HEK293 (cell line): ENCODE measurements around the gene SLC39A11.

ENCODE experiments used
- CTCF ChIA-PET: fragments of 350-600 bp; formaldehyde crosslinking; extraction: SDS; loops from one replicate; lab custom pipeline; 2021; ENCODE audit warnings: antibody characterized with exemption; lab: Yijun Ruan, JAX
- POLR2A ChIA-PET: fragments of 300-600 bp; formaldehyde crosslinking; extraction: SDS; loops from one replicate; lab custom pipeline; 2020; ENCODE audit warnings: antibody characterized with exemption, inconsistent platforms; lab: Yijun Ruan, JAX
- H3K27ac ChIP-seq: fragments of 200-500 bp; sonication (Bioruptor generic); 2 replicates; pipeline ENCODE4 v1.5.1; 2014; ENCODE audit warnings: low read depth, low read length, control low read depth, inconsistent platforms; ENCODE audit errors: extremely low read depth
- H3K36me3 ChIP-seq, 2 experiments: fragments of 200-500 bp in 1 of 2; sonication (Bioruptor generic) in 1 of 2; 1 replicate in 1 of 2; 2 replicates in 1 of 2; pipeline ENCODE4 v1.5.1; 2014 to 2017; ENCODE audit warnings: inconsistent platforms in 2 of 2, low read length in 2 of 2; ENCODE audit not compliant: control insufficient read depth in 2 of 2, insufficient read depth in 1 of 2
- H3K4me1 ChIP-seq: fragments of 200-500 bp; sonication (Bioruptor generic); 2 replicates; pipeline ENCODE4 v1.5.1; 2014; ENCODE audit warnings: mild to moderate bottlenecking, low read length, inconsistent platforms; ENCODE audit not compliant: control insufficient read depth, insufficient read depth
- H3K4me3 ChIP-seq: 2 replicates; pipeline ENCODE4 v1.5.1; 2011; ENCODE audit warnings: low read depth, mild to moderate bottlenecking, control low read depth, low read length, moderate library complexity
- H3K9me3 ChIP-seq: fragments of 200-500 bp; sonication (Bioruptor generic); 2 replicates; pipeline ENCODE4 v1.5.1; 2014; ENCODE audit warnings: low read depth, low read length, inconsistent platforms; ENCODE audit not compliant: control insufficient read depth, insufficient read depth
- BCL11A ChIP-seq: fragments of 450-650 bp; formaldehyde crosslinking; IDR thresholded peaks from 2 replicates; pipeline ENCODE4 v1.5.1; 2016; ENCODE audit warnings: low read depth, missing biosample characterization, missing genetic modification characterization
- RBAK ChIP-seq: fragments of 450-650 bp; formaldehyde crosslinking; IDR thresholded peaks from 2 replicates; pipeline ENCODE4 v1.5.1; 2016; ENCODE audit warnings: missing biosample characterization, missing genetic modification characterization
- SP3 ChIP-seq: fragments of 450-650 bp; formaldehyde crosslinking; IDR thresholded peaks from 2 replicates; pipeline ENCODE4 v1.5.1; 2016; ENCODE audit warnings: missing biosample characterization, missing genetic modification characterization
- TRIM28 ChIP-seq: IDR thresholded peaks from 2 replicates; pipeline ENCODE4 v1.6.1; 2011; ENCODE audit warnings: low read length, control low read depth, borderline replicate concordance
- ZNF10 ChIP-seq: fragments of 450-650 bp; formaldehyde crosslinking; IDR thresholded peaks from 2 replicates; pipeline ENCODE4 v1.5.1; 2017; ENCODE audit warnings: missing biosample characterization, missing genetic modification characterization
- ZNF114 ChIP-seq: fragments of 450-650 bp; formaldehyde crosslinking; IDR thresholded peaks from 2 replicates; pipeline ENCODE4 v1.5.0; 2017; ENCODE audit warnings: missing biosample characterization, missing genetic modification characterization
- ZNF146 ChIP-seq: fragments of 450-650 bp; formaldehyde crosslinking; IDR thresholded peaks from 2 replicates; pipeline ENCODE4 v1.5.1; 2016; ENCODE audit warnings: missing biosample characterization, missing genetic modification characterization
- ZNF223 ChIP-seq: fragments of 450-650 bp; formaldehyde crosslinking; IDR thresholded peaks from 2 replicates; pipeline ENCODE4 v1.5.1; 2016; ENCODE audit warnings: missing biosample characterization, missing genetic modification characterization
- ZNF266 ChIP-seq: fragments of 450-650 bp; formaldehyde crosslinking; IDR thresholded peaks from 2 replicates; pipeline ENCODE4 v1.5.1; 2016; ENCODE audit warnings: missing biosample characterization, missing genetic modification characterization, low read depth
- ZNF404 ChIP-seq: fragments of 450-650 bp; formaldehyde crosslinking; IDR thresholded peaks from 2 replicates; pipeline ENCODE4 v1.5.1; 2017; ENCODE audit warnings: missing biosample characterization, missing genetic modification characterization
- ZNF426 ChIP-seq: fragments of 450-650 bp; formaldehyde crosslinking; IDR thresholded peaks from 2 replicates; pipeline ENCODE4 v1.5.1; 2017; ENCODE audit warnings: missing biosample characterization, missing genetic modification characterization, mild to moderate bottlenecking, inconsistent platforms, moderate library complexity
- ZNF501 ChIP-seq: fragments of 450-650 bp; formaldehyde crosslinking; IDR thresholded peaks from 2 replicates; pipeline ENCODE4 v1.5.1; 2016; ENCODE audit warnings: missing biosample characterization, missing genetic modification characterization
- ZNF529 ChIP-seq: fragments of 450-650 bp; formaldehyde crosslinking; IDR thresholded peaks from 2 replicates; pipeline ENCODE4 v1.5.1; 2017; ENCODE audit warnings: missing genetic modification characterization, missing biosample characterization; ENCODE audit not compliant: insufficient replicate concordance
- ZNF555 ChIP-seq: fragments of 450-650 bp; formaldehyde crosslinking; conservative IDR thresholded peaks from 2 replicates; pipeline ENCODE4 v1.5.1; 2017; ENCODE audit warnings: missing biosample characterization, mild to moderate bottlenecking, missing genetic modification characterization, inconsistent platforms
- ZNF658 ChIP-seq: fragments of 450-650 bp; formaldehyde crosslinking; IDR thresholded peaks from 2 replicates; pipeline ENCODE4; 2016; ENCODE audit warnings: missing biosample characterization, missing genetic modification characterization
- ZNF660 ChIP-seq: fragments of 450-650 bp; IDR thresholded peaks from 2 replicates; pipeline ENCODE4 v1.5.1; 2018; ENCODE audit warnings: missing biosample characterization, mild to moderate bottlenecking, missing genetic modification characterization
- ZSCAN30 ChIP-seq: fragments of 450-650 bp; IDR thresholded peaks from 2 replicates; pipeline ENCODE4 v1.5.1; 2018; ENCODE audit warnings: missing biosample characterization, mild to moderate bottlenecking, missing genetic modification characterization, moderate library complexity
- TF ChIP-seq, protein P1 (sequence below): fragments of 450-650 bp; formaldehyde crosslinking; IDR thresholded peaks from 2 replicates; pipeline ENCODE4 v1.5.1; 2016; ENCODE audit warnings: missing biosample characterization, missing genetic modification characterization
- TF ChIP-seq, protein P2 (sequence below): fragments of 450-650 bp; formaldehyde crosslinking; IDR thresholded peaks from 2 replicates; pipeline ENCODE4 v1.5.1; 2016; ENCODE audit warnings: missing biosample characterization, missing genetic modification characterization
- TF ChIP-seq, protein P3 (sequence below): fragments of 450-650 bp; formaldehyde crosslinking; IDR thresholded peaks from 2 replicates; pipeline ENCODE4 v1.5.1; 2016; ENCODE audit warnings: missing biosample characterization, missing genetic modification characterization
- TF ChIP-seq, protein P4 (sequence below): fragments of 450-650 bp; formaldehyde crosslinking; IDR thresholded peaks from 2 replicates; pipeline ENCODE4 v1.5.0; 2017; ENCODE audit warnings: missing biosample characterization, missing genetic modification characterization, borderline replicate concordance

Gene SLC39A11

DNA sequence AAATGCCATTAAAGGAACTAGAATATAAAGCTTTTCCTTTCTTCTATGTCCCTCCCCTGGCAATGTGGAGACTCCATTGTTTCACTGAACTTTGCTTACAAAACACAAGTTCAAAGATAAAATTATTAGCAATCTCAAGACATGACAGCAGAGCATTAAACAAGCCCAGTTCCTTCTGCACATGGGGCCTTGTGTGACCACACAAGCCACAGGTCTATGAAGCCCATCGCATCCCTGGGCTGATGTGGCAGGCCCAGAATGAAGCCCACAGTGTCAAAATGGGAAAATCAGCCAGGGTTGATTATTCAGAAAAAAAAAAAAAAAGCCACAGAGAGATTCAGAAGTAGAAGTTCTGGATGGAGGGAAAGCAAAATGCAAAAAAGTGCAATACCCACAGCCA is 12.9 kb upstream of the SLC39A11 start:
- Histone ChIP-seq H3K36me3 (no peaks in the 10 kb centered on the region), H3K27ac (no peak overlapping the region), H3K4me1 (no peaks in the 10 kb centered on the region), H3K4me3 (no peak overlapping the region), H3K9me3 (no peaks in the 10 kb centered on the region)
- no peak for TF ChIP-seq ZNF146
- TF ChIP-seq ZNF555 (tag by site-specific recombination), result no peak
- no peak for TF ChIP-seq ZNF426 (tag by site-specific recombination)
- TF ChIP-seq, protein P1, sequence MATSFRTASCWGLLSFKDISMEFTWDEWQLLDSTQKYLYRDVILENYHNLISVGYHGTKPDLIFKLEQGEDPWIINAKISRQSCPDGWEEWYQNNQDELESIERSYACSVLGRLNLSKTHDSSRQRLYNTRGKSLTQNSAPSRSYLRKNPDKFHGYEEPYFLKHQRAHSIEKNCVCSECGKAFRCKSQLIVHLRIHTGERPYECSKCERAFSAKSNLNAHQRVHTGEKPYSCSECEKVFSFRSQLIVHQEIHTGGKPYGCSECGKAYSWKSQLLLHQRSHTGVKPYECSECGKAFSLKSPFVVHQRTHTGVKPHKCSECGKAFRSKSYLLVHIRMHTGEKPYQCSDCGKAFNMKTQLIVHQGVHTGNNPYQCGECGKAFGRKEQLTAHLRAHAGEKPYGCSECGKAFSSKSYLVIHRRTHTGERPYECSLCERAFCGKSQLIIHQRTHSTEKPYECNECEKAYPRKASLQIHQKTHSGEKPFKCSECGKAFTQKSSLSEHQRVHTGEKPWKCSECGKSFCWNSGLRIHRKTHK (tag by site-specific recombination), result no peak
- TF ChIP-seq, protein P2, sequence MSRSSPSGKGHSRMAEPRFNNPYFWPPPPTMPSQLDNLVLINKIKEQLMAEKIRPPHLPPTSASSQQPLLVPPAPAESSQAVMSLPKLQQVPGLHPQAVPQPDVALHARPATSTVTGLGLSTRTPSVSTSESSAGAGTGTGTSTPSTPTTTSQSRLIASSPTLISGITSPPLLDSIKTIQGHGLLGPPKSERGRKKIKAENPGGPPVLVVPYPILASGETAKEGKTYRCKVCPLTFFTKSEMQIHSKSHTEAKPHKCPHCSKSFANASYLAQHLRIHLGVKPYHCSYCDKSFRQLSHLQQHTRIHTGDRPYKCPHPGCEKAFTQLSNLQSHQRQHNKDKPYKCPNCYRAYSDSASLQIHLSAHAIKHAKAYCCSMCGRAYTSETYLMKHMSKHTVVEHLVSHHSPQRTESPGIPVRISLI (tag by site-specific recombination), result no peak
- TF ChIP-seq ZNF404 (tag by site-specific recombination), result no peak
- TF ChIP-seq TRIM28, result no peak
- TF ChIP-seq ZNF658 (tag by site-specific recombination), result no peak
- TF ChIP-seq, protein P3, sequence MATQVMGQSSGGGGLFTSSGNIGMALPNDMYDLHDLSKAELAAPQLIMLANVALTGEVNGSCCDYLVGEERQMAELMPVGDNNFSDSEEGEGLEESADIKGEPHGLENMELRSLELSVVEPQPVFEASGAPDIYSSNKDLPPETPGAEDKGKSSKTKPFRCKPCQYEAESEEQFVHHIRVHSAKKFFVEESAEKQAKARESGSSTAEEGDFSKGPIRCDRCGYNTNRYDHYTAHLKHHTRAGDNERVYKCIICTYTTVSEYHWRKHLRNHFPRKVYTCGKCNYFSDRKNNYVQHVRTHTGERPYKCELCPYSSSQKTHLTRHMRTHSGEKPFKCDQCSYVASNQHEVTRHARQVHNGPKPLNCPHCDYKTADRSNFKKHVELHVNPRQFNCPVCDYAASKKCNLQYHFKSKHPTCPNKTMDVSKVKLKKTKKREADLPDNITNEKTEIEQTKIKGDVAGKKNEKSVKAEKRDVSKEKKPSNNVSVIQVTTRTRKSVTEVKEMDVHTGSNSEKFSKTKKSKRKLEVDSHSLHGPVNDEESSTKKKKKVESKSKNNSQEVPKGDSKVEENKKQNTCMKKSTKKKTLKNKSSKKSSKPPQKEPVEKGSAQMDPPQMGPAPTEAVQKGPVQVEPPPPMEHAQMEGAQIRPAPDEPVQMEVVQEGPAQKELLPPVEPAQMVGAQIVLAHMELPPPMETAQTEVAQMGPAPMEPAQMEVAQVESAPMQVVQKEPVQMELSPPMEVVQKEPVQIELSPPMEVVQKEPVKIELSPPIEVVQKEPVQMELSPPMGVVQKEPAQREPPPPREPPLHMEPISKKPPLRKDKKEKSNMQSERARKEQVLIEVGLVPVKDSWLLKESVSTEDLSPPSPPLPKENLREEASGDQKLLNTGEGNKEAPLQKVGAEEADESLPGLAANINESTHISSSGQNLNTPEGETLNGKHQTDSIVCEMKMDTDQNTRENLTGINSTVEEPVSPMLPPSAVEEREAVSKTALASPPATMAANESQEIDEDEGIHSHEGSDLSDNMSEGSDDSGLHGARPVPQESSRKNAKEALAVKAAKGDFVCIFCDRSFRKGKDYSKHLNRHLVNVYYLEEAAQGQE (tag by site-specific recombination), result no peak
- CTCF ChIA-PET, result no interaction called here
- POLR2A ChIA-PET, result no interaction called here

DNA sequence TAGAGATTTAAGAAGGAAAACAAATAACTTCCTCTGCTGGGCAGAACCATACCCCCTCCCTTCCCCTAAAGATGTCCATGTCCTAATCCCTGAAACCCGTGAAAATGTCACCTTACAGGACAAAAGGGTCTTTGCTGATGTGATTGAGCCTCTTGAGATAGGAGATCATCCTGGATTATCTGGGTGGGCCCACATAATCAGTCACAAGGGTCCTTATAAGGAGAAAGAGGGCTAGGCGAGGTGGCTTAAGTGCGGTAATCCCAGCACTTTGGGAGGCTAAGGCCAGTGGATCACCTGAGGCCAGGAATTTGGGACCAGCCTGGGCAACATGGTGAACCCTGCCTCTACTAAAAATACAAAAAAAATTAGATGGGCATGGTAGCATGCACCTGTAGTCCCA is 12.0 kb upstream of the SLC39A11 start:
- TF ChIP-seq SP3 (tag by site-specific recombination), result no peak
- no peak for TF ChIP-seq ZNF660
- TF ChIP-seq, protein P4, sequence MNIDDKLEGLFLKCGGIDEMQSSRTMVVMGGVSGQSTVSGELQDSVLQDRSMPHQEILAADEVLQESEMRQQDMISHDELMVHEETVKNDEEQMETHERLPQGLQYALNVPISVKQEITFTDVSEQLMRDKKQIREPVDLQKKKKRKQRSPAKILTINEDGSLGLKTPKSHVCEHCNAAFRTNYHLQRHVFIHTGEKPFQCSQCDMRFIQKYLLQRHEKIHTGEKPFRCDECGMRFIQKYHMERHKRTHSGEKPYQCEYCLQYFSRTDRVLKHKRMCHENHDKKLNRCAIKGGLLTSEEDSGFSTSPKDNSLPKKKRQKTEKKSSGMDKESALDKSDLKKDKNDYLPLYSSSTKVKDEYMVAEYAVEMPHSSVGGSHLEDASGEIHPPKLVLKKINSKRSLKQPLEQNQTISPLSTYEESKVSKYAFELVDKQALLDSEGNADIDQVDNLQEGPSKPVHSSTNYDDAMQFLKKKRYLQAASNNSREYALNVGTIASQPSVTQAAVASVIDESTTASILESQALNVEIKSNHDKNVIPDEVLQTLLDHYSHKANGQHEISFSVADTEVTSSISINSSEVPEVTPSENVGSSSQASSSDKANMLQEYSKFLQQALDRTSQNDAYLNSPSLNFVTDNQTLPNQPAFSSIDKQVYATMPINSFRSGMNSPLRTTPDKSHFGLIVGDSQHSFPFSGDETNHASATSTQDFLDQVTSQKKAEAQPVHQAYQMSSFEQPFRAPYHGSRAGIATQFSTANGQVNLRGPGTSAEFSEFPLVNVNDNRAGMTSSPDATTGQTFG (tag by site-specific recombination), result no peak
- no peak for TF ChIP-seq ZNF266
- no peak for TF ChIP-seq RBAK (tag by site-specific recombination)
- TF ChIP-seq ZNF223 (tag by site-specific recombination), result no peak
- TF ChIP-seq ZNF501, result no peak
- TF ChIP-seq ZNF10 (tag by site-specific recombination), result no peak
- TF ChIP-seq ZNF114 (tag by site-specific recombination), result no peak
- no peak for TF ChIP-seq ZSCAN30 (tag by site-specific recombination)
- TF ChIP-seq BCL11A (tag by site-specific recombination), result no peak
- no peak for TF ChIP-seq ZNF529 (tag by site-specific recombination)
- TF ChIP-seq, all 188 proteins: peak for 0
- Histone ChIP-seq H3K27ac (no peak overlapping the region), H3K4me3 (no peak overlapping the region), H3K4me1 (no peaks in the 10 kb centered on the region), H3K36me3 (no peaks in the 10 kb centered on the region), H3K9me3 (no peaks in the 10 kb centered on the region)
- ChIA-PET POLR2A (no interaction called here), CTCF (no interaction called here)
